Measurements from ENCODE around the gene TUBB4A.
"Not testable (repeated sequence)": the region's sequence is repeated elsewhere in the genome, so short reads cannot be mapped to it uniquely, and the experiment has no call there.

TUBB4A gene

GRCh38 chr19:6501740-6502648 lies at the start of gene TUBB4A:
TSS of gene TUBB4A (minus strand) at chr19:6502309. CDS start at chr19:6502212, 97 bp downstream.
- DNase-seq (ENCODE audit: low read depth, low spot score): peak; percentile 25

DNA sequence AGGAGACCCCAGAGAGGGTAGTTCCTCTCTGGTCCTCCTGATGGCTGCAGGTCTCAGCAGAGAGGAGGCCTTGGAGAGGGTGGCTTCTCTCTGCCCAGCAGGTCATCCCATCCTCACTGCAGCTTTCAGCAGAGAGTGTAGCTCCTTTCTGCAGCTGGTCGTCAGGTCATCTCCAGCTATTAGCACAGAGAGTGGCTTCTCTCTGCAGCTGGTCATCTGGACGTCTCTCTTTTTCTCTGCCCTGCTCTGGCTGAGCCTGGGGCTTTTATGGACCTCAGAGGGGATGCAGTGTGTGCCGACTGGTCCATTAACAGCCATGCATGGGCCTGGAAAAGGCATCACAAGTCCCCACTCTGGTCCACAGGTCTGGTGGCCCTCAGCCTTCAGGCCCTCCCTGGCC lies 49.0 kb upstream of the TUBB4A start:
- DNase-seq (ENCODE audit: low read depth, low spot score): no peak

DNA sequence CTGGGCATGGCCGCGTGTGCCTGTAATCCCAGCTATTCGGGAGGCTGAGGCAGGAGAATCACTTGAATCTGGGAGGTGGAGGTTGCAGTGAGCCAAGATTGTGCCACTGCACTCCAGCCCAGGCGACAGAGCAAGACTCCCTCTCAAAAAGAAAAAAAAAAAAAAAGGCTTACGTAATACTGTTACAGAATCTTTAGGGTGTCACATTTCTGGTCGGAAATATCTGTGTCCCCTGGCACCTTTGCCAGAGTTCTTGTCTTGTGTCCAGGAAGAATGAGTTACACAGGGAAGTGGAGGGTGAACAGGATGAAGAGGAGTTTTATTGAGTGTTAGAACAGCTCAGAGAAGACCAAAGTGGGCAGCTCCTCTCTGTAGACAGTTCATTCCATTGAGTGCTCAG lies 48.6 kb upstream of the TUBB4A start:
- DNase-seq (ENCODE audit: low read depth, low spot score): not testable (repeated sequence)

- no peak for DNase-seq (ENCODE audit: low read depth, low spot score)
These were observed 41.8 kb upstream of the TUBB4A start for GRCh38 chr19:6543866-6544347.

DNA sequence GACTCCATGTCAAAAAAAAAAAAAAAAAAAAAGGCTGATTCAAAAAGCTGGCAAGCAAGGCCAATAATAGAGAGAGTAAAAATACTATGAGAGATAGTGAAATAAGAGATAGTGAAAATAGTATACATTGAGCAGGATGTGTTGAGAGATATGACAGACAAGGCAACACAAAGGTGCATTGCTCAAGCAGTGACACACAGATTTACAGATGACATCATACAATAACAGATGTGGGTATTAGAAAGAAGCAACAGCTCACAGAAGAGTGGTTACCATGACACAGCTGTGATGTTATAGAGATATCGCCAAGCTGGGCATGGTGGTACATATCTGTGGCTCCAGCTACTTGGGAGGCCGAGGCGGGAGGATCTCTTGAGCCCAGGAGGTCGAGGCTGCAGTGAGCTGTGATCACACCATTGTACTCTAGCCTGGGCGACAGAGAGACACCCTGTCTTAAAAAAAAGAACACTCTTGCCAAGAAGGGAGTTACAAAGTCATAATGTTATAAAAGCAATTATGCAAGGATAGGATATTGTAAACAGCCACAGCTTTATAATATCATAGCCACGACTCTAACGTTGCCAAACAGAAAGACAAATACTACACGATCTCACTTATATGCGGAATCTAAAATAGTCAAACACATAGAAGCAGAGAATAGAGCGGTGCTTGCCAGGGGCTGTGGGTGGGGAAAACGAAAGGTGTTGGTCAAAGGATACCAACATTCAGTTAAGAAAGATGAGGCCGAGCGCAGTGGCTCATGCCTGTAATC lies 39.0 kb upstream of the TUBB4A start:
- no peak for DNase-seq (ENCODE audit: low read depth, low spot score)

GRCh38 chr19:6539514-6539913 lies 37.4 kb upstream of the TUBB4A start:
- no peak for DNase-seq (ENCODE audit: low read depth, low spot score)

DNA sequence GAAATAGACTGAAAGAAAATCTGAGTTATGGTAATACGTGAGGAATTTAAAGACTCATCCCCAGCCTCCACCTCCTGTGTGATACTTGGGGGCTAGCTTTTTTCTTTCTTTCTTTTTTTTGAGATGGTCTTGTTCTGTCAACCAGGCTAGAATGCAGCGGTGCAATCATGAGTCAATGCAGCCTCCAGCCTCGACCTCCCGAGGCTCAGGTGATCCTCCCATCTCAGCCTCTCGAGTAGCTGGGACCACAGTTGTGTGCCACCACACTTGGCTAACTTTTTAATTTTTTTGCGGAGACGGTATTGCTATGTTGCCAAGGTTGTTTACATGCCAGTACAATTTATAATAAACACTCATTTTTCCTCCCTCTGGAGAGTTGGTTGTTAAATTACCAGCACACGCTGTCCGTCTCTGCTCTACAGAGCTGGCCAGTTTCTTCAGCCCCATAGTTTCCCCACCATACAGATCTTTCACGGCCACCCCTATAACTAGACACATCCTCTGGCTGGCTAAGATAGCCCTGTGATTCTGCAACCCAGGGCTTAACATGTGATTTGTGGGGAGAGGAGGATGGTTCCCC lies 33.5 kb upstream of the TUBB4A start:
- no peak for DNase-seq (ENCODE audit: low read depth, low spot score)

GRCh38 chr19:6534451-6535093 lies 32.5 kb upstream of the TUBB4A start:
- DNase-seq (ENCODE audit: low read depth, low spot score): no peak

- no peak for DNase-seq (ENCODE audit: low read depth, low spot score)
These were observed 31.8 kb upstream of the TUBB4A start for GRCh38 chr19:6533746-6534418.

DNA sequence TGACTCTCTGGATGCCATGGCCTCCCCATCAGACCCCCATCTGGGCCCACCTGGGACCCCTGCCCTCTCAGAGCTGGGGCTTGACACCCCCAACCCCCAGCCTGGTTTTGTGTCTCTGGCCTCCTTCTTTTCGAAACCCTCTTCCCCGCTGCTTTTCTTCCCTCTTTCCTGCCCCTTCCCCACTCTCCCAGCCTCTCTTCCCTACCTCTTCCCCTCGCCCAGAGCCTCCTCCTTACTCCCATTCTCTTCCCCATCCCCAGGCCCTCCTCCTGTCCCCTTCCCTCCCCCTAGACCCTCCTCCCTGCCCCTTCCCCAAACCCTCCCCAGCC lies 30.9 kb upstream of the TUBB4A start:
- no peak for DNase-seq (ENCODE audit: low read depth, low spot score)

DNA sequence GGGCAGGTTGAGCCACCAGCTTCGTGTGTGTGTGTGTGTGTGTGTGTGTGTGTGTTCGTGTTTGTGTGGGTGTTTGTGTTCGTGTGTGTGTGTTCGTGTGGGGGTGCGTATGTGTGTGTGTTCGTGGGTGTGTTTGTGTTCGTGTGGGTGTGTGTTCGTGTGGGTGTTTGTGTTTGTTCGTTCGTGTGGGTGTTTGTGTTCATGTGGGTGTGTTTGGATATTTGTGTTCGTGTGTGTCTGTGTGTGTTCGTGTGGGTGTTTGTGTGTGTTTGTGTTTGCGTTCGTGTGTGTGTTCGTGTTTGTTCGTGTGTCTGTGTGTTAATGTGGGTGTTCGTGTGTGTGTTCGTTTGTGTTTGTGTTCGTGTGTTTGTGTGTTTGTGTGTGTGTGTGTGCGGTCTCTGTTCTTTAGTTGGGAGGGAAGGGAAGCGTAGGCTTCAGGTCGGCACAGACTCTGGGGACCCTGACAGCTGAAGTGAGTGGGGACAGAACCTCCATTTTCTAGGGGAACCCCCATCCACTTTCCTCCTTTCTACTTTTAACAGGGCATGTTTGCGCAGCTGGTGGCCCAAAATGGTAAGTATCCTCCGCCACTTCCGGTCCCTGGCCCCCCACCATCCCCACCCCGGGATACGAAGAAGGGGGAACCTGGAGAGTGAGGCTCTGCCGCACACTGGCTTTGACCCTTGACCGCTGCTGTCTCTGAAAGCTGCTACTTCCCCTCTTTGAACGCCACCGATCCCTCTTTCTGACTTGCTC lies 30.3 kb upstream of the TUBB4A start:
- DNase-seq (ENCODE audit: low read depth, low spot score): no peak

DNA sequence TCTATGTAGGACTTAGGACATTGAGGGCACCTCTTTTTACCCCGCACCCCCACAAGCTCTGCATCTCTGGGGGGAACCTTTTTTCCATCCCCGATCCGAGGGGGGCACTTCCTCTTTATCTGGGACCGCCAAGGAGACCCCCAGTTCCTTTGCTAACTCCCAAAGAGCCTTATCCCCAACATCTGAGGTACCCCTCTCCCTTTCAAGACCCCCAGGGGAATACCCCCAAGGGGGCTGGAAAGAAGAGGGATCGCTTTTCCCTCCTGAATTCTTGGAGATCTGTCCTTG lies 29.8 kb upstream of the TUBB4A start:
- no peak for DNase-seq (ENCODE audit: low read depth, low spot score)

- DNase-seq (ENCODE audit: low read depth, low spot score): no peak
These were observed 29.2 kb upstream of the TUBB4A start for GRCh38 chr19:6531163-6531955.

DNA sequence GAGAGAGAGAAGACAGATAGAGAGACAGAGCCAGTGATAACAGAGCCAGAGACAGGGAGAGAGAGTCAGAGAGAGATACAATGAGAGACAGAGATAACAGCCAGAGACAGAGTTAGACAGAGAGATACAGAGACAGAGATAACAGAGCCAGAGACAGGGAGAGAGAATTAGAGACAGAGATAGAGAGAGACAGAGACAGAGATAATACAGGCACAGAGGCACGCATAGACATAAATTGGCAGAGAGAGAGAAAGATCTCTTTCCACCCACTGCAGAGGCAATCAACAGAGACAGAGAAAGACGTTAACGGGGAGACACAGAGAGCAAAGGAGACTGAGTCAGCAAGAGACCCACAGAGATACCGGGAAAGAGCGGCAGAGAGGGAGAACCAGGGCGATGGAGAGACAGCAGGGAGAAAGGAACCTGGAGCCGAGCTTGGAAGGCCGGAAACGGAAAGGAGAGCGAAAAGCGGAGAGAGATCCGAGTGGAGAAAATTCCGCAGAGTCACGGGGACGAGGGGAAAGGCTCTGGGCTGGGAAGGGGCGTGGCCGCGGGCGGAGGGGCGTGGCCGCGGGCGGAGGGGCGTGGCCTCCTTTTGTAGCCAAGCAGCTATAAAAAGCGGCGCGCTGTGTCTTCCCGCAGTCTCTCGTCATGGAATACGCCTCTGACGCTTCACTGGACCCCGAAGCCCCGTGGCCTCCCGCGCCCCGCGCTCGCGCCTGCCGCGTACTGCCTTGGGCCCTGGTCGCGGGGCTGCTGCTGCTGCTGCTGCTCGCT lies 28.5 kb upstream of the TUBB4A start, which contains the start of gene TNFSF9:
Gene TNFSF9, plus strand, starts transcription at position 641 of the 777 bp plus-strand sequence. Its CDS starts 11 bp downstream, at position 652.
- peak; percentile 42 for DNase-seq (ENCODE audit: low read depth, low spot score)

DNA sequence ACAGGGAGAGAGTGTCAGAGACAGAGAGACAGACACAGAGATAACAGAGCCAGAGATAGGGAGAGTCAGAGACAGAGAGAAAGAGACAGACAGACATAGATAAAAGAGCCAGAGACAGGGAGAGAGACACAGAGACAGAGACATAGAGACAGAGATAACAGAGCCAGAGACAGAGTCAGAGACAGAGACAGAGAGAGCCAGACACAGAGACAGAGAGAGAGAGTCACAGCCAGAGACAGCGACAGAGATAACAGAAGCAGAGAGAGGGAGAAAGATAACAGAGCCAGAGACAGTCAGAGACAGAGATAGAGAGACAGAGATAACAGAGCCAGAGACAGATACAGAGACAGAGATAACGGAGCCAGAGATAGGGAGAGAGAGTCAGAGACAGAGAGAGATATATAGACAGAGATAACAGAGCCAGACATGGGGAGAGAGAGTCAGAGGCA lies 27.9 kb upstream of the TUBB4A start:
- DNase-seq (ENCODE audit: low read depth, low spot score): no peak

DNA sequence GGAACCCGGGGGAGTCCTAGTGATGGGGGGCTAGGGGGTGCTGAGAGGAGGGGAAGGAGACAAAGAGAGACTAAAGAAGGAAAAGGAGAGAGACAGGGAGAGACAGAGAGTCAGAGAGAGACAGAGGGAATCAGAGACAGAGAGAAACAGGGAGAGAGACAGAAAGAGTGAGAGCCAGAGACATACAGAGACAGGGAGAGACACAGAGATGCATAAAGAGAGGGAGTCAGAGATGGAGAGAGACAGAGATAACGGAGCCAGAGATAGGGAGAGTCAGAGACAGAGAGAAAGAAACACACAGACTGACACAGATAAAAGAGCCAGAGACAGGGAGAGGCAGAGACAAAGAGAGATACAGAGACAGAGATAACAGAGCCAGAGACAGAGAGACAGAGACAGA lies 27.2 kb upstream of the TUBB4A start:
- no peak for DNase-seq (ENCODE audit: low read depth, low spot score)

DNA sequence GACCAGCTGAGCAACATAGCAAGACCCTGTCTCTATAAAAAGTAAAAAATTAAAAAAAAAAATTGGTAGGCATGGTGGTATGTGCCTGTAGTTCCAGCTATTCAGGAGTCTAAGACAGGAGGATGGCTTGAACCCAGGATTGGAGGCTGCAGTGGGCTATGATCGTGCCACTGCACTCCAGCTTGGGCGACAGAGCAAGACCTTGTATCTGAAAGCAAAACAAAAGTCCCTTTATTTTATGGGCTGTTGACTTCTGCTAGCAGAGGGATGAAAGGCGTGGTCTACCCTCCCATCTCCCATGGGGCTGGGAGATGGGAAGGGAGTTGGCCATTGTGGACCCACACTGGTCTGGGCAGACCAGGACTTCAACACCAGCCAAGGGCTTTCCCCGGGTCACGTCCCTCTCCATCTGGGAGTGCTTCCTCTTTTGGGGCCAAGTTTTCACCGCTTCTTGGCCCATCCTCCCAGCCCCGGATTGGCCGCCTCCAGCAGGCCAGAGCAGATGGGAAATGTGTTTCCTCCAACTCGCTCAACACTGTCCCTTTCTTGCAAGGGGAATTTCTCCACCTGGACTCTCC lies 26.5 kb upstream of the TUBB4A start:
- no peak for DNase-seq (ENCODE audit: low read depth, low spot score)

- DNase-seq (ENCODE audit: low read depth, low spot score): no peak
These were observed 25.9 kb upstream of the TUBB4A start for GRCh38 chr19:6527893-6528543.
